Measurements from ENCODE around the gene SLC25A1. TPM values are rescaled to one million over a fixed set of nuclear protein-coding genes. Genes with fewer than 3 reads are reported as not detected.

The SLC25A1 gene
- polyA plus RNA-seq, 10 donors = 15.6 to 35.0 (median 19.4) TPM

Other genes starting within 250 kb of the SLC25A1 start
- gene PRODH, start 242.4 kb downstream of the SLC25A1 start, polyA plus RNA-seq (ENCODE audit: insufficient read length in 10 of 10) = 10 to 100 TPM in 1 of 10 donors, 1 to 10 TPM in 9; 2.9 to 11.6 (median 6.1) TPM
- gene DGCR2, start 56.3 kb downstream of the SLC25A1 start, polyA plus RNA-seq (ENCODE audit: insufficient read length in 10 of 10) = 10 to 100 TPM; 37.0 to 59.6 (median 48.1) TPM
- gene TSSK2, start 47.4 kb downstream of the SLC25A1 start, polyA plus RNA-seq (ENCODE audit: insufficient read length in 10 of 10) = under 1 TPM in 3 of 10 donors, not detected in 7; 0.11 to 0.62 (median 0.31) TPM
- gene ESS2, start 34.1 kb downstream of the SLC25A1 start, polyA plus RNA-seq (ENCODE audit: insufficient read length in 10 of 10) = 10 to 100 TPM in 8 of 10 donors, 1 to 10 TPM in 2; 9.5 to 14.4 (median 11.3) TPM
- not detected for gene GSC2, start 28.4 kb downstream of the SLC25A1 start, polyA plus RNA-seq (ENCODE audit: insufficient read length in 10 of 10)
- gene CLTCL1, start 113.0 kb upstream of the SLC25A1 start, polyA plus RNA-seq (ENCODE audit: insufficient read length in 10 of 10) = 10 to 100 TPM; 11.6 to 27.6 (median 18.6) TPM